ENCODE measurements around the gene EDEM2. TPM values are rescaled to one million over a fixed set of nuclear protein-coding genes. Genes with fewer than 3 reads are reported as not detected.
"Not testable (repeated sequence)": the region's sequence is repeated elsewhere in the genome, so short reads cannot be mapped to it uniquely, and the experiment has no call there.

The EDEM2 gene
- total RNA-seq, 4 donors from 2014 or later = 7.2 to 12.2 (median 9.5) TPM

DNA sequence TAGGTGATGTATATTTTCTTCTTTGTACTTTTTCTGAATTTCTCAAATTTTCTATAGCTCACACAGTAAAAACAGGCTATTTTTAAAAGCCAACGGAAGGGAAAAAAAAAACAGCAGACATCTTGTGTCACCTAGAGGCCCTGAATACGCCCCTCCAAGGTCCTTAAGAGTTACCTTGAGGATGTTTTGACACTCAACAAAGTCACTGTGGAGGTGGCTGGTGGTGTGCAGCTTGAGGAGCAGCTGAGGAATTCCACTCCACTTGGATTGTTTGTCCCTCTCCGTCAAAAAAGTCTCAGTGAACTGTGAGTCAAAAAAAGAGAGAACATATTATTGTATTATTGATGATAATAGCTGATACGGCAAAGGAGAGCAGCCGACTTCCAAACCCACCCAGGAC, 69.3 kb downstream of the EDEM2 start:
- in situ Hi-C loops (cut with MboI; ENCODE audit: low sequenced_read_pairs in 4 of 4) = loop anchor here in 1 of 4 donors (25.0 kb wide), 1 partner anchor 216 kb away; the partner anchor contains the start of gene GGT7
- DNase-seq (no peak), ATAC-seq (no peak)
- intact Hi-C loops (cut with DNase I; ENCODE audit: low total_unique reads) = no loop called here
- peaks cover 10 to 34% of the 10 kb centered on the region in 2 donors for H3K4me1 ChIP-seq
- H3K27me3 ChIP-seq = no peaks in the 10 kb centered on the region
- no peak overlapping the region for H3K27ac ChIP-seq
- no peak overlapping the region for H3K4me3 ChIP-seq
- peaks cover 0 to 18% of the 10 kb centered on the region in 2 donors for H3K36me3 ChIP-seq
- no peaks in the 10 kb centered on the region for H3K9me3 ChIP-seq
- TF ChIP-seq POLR2A (IDR thresholded peaks at IDR 0.05) = no peak
- TF ChIP-seq, protein P1, sequence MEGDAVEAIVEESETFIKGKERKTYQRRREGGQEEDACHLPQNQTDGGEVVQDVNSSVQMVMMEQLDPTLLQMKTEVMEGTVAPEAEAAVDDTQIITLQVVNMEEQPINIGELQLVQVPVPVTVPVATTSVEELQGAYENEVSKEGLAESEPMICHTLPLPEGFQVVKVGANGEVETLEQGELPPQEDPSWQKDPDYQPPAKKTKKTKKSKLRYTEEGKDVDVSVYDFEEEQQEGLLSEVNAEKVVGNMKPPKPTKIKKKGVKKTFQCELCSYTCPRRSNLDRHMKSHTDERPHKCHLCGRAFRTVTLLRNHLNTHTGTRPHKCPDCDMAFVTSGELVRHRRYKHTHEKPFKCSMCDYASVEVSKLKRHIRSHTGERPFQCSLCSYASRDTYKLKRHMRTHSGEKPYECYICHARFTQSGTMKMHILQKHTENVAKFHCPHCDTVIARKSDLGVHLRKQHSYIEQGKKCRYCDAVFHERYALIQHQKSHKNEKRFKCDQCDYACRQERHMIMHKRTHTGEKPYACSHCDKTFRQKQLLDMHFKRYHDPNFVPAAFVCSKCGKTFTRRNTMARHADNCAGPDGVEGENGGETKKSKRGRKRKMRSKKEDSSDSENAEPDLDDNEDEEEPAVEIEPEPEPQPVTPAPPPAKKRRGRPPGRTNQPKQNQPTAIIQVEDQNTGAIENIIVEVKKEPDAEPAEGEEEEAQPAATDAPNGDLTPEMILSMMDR (IDR thresholded peaks at IDR 0.05 in 4 of 5, conservative IDR thresholded peaks at IDR 0.05 in 1 of 5) = no peak

DNA sequence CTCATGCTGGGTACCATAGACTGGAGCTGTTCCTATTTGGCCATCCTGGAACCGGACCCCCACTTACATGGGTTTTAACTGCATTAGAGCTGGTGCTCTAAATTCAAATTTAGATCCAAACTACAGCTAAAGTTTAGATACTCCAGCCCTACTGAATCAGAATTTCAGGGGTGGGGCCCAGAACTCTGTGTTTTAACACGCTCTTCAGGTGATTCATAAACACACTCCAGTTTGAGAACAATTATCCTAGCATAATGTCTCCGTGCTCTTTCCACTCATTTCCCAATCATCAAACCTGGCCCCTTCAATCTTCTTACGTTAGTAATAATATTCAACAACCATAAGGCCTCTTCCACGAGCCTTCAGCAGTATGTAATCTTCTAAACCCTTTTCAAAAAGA, 69.8 kb downstream of the EDEM2 start:
- in situ Hi-C loops (cut with MboI; ENCODE audit: low sequenced_read_pairs in 4 of 4) (loop anchor here in 1 of 4 donors (25.0 kb wide), 1 partner anchor 215 kb away; the partner anchor contains the start of gene GGT7), intact Hi-C loops (cut with DNase I; ENCODE audit: low total_unique reads) (no loop called here)
- Histone ChIP-seq H3K4me1 (peaks cover 10 to 34% of the 10 kb centered on the region in 2 donors), H3K27ac (no peak overlapping the region), H3K9me3 (no peaks in the 10 kb centered on the region), H3K36me3 (peaks cover 0 to 19% of the 10 kb centered on the region in 2 donors), H3K27me3 (no peaks in the 10 kb centered on the region), H3K4me3 (no peak overlapping the region)
- ATAC-seq = no peak
- TF ChIP-seq POLR2A (IDR thresholded peaks at IDR 0.05) = no peak
- TF ChIP-seq, protein P1 (IDR thresholded peaks at IDR 0.05 in 4 of 5, conservative IDR thresholded peaks at IDR 0.05 in 1 of 5) = no peak
- DNase-seq = no peak

DNA sequence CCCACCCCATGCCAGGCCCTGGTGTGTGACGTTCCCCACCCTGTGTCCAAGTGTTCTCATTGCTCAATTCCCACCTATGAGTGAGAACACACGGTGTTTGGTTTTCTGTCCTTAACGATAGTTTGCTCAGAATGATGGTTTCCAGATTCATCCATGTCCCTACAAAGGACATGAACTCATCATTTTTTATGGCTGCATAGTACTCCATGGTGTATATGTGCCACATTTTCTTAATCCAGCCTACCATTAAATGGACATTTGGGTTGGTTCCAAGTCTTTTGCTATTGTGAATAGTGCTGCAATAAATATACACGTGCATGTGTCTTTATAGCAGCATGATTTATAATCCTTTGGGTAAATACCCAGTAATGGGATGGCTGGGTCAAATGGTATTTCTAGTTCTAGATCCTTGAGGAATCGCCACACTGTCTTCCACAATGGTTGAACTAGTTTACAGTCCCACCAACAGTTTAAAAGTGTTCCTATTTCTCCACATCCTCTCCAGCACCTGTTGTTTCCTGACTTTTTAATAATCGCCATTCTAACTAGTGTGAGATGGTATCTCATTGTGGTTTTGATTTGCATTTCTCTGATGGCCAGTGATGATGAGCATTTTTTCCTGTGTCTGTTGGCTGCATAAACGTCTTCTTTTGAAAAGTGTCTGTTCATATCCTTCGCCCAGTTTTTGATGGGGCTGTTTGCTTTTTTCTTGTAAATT, 75.5 kb downstream of the EDEM2 start:
- H3K27me3 ChIP-seq; H3K27ac ChIP-seq; in situ Hi-C loops (cut with MboI; ENCODE audit: low sequenced_read_pairs in 4 of 4); intact Hi-C loops (cut with DNase I; ENCODE audit: low total_unique reads); H3K9me3 ChIP-seq; H3K4me3 ChIP-seq; ATAC-seq; H3K4me1 ChIP-seq; DNase-seq: not testable (repeated sequence)
- H3K36me3 ChIP-seq = peaks cover 0 to 14% of the 10 kb centered on the region in 2 donors

DNA sequence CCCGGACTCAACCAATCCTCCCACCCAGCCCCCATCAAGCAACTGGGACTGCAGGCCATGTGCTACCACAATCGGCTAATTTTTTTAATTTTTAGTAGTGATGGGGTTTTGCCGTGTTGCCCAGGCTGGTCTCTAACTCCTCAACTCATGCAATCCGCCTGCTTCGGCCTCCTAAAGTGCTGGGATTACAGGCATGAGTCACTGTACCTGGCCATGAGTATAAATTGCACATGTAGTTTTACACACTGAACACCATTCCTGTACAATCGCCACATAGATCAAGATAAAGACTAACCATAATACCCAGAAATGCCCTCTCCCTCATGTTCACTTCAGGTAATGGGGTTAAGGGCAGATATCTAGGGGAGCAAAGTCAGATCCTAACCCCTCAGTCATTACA, 80.9 kb downstream of the EDEM2 start:
- no peak for TF ChIP-seq POLR2A (IDR thresholded peaks at IDR 0.05)
- TF ChIP-seq, protein P1 (IDR thresholded peaks at IDR 0.05 in 4 of 5, conservative IDR thresholded peaks at IDR 0.05 in 1 of 5) = no peak
- no peak overlapping the region for H3K27ac ChIP-seq
- DNase-seq (no peak), ATAC-seq (no peak)
- peaks cover 20 to 27% of the 10 kb centered on the region in 2 donors for H3K4me1 ChIP-seq
- H3K27me3 ChIP-seq = no peaks in the 10 kb centered on the region
- in situ Hi-C loops (cut with MboI; ENCODE audit: low sequenced_read_pairs in 4 of 4) = no loop called here
- H3K4me3 ChIP-seq = no peak overlapping the region
- no peaks in the 10 kb centered on the region for H3K9me3 ChIP-seq
- H3K36me3 ChIP-seq = peaks cover 0 to 7% of the 10 kb centered on the region in 2 donors
- intact Hi-C loops (cut with DNase I; ENCODE audit: low total_unique reads) = no loop called here

Other genes with a start within 250 kb of the EDEM2 start
- gene GSS, start 191.5 kb downstream of the EDEM2 start, total RNA-seq = 10 to 100 TPM; 14.1 to 33.0 (median 23.8) TPM
- 1 to 10 TPM; 1.6 to 8.5 (median 3.3) TPM for gene MYH7B, start 191.5 kb downstream of the EDEM2 start, total RNA-seq
- 10 to 100 TPM; 58.4 to 67.4 (median 63.5) TPM for gene TRPC4AP, start 54.5 kb downstream of the EDEM2 start, total RNA-seq
- 10 to 100 TPM in 1 of 4 donors, 1 to 10 TPM in 3; 5.6 to 19.4 (median 7.3) TPM for gene PROCR, start 24.7 kb upstream of the EDEM2 start, total RNA-seq
- gene MMP24, start 79.4 kb upstream of the EDEM2 start, total RNA-seq = under 1 TPM in 2 of 4 donors, not detected in 2; 0.07 to 0.10 TPM
- 10 to 100 TPM in 3 of 4 donors, 1 to 10 TPM in 1; 3.8 to 18.4 (median 12.4) TPM for gene MMP24OS, start 130.8 kb upstream of the EDEM2 start, total RNA-seq
- gene EIF6, start 137.4 kb upstream of the EDEM2 start, total RNA-seq = 10 to 100 TPM; 34.2 to 48.3 (median 47.4) TPM
- gene FAM83C, start 145.1 kb upstream of the EDEM2 start, total RNA-seq = not detected

Data from gastrocnemius medialis (tissue), 4 donors.